ENCODE data around the gene TBC1D9B.

Gene TBC1D9B

DNA sequence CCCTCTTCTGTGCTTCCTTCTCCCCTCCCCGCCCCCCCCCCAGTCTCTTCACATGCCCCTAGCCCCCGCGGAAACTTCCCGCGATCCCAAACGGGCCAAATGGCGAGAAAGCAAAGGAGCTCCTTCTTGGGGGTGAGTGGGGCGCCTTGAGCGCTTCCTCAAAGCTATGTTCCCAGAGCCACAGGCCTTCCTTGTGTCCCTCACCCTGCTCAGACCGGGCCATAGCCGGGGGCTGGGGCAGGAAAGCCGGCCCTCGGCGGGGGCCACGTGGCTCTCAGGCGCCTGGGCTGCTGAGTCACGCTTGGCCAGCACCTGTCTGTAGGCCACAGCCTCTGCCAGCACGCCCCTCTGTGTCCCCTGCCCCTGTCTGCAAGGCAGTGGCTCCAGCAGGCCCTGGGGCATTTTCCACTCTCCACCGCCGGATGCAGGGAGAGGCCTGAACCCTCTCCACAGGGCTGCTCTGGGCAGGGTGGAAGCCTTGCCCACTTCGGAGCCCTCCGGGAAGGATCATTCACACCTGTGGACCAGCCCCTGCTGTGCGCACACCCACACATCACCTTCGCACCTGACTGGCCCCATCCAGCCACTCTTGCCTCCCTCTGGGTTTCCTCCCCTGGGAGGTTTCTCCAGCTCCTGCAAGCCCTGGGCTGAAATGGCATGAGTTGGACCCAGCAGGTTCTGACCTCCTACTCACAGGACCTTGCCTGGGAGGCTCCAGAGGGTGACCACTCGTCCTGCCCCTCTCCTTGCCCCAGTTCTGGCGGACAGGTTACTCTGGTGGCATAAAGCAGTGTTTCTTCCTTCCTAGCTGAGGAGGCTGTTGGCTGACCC lies 88.2 kb downstream of the TBC1D9B start:
- peak; percentile 78 for DNase-seq

GRCh38 chr5:179818746-179819295 lies 88.9 kb downstream of the TBC1D9B start:
- peak; percentile 89 for DNase-seq

DNA sequence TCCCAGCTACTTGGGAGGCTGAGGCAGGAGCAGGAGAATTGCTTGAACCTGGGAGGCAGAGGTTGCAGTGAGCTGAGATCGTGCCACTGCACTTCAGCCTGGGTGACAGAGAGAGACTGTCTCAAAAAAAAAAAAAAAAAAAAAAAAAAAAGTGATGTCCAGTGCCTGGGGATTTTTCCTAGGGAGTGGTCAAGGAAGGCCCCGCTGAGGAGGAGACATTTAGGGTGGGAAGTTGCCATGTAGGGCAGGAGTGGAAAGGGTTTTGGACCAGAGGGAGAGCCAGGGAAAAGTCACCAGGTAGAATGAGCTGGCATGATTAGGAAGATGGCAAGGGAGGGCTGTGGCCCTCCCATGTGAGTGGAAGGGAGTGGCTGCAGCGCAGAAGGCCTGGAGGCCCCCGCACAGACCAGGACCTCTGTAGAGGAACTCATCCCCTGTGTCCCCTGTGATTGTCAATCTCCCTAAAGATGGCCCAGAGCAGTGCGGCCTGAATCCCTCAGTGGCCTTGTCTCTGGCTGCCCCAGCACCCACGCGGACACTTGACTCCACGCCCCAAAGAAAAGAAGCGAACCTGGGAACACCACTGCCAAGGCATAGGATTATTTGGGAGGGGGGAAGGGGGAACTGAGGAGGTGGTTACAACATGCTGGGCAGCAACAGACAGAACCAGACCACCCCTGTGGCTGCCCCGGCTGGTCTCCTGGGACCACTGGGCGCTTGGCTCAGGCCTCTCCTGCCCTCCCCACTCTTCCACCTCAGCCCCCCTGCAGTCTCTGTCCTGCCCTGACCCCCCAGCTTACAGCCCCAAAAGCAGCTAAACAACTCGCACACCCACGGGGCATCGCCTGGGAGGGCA lies 89.6 kb downstream of the TBC1D9B start:
- peak; percentile 56 for DNase-seq

DNA sequence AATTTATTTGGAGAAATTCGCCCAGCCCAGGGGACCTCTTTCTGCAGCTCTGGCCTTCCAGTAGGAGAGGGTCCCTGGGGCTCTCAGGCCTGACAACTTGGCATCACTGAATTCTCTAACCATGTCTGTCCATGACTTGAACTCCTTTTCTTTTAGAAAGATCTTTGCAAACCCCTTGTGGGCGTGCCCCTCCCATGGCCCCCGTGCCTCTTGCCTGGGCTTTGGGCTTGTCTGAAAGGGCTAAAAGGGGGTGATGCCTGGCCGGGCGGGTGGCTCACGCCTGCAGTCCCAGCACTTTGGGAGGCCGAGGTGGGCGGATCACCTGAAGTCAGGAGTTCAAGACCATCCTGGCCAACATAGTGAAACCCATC lies 90.2 kb downstream of the TBC1D9B start:
- peak; percentile 65 for DNase-seq

GRCh38 chr5:179816796-179817469 lies 90.8 kb downstream of the TBC1D9B start:
- peak; percentile 62 for DNase-seq

DNA sequence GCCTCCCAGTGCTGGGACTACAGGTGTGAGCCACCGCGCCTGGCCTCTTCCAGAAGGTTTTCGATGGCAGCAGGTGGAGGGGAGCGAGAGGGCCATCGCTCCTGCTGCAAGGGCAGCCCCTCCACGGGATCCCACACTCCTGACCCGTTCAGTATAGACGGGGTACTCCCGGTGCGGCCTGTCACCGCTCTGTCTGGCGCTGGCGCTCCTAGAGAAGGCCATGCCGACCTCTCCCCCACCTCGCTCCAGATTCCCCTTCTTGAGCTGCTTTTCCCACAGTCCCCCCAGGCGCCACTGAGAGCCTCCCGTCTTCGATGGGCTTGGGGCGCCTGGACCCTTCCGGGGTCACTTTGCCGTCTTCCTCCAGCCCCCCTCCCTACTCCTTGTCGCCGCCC lies 91.3 kb downstream of the TBC1D9B start:
- no peak for DNase-seq

DNA sequence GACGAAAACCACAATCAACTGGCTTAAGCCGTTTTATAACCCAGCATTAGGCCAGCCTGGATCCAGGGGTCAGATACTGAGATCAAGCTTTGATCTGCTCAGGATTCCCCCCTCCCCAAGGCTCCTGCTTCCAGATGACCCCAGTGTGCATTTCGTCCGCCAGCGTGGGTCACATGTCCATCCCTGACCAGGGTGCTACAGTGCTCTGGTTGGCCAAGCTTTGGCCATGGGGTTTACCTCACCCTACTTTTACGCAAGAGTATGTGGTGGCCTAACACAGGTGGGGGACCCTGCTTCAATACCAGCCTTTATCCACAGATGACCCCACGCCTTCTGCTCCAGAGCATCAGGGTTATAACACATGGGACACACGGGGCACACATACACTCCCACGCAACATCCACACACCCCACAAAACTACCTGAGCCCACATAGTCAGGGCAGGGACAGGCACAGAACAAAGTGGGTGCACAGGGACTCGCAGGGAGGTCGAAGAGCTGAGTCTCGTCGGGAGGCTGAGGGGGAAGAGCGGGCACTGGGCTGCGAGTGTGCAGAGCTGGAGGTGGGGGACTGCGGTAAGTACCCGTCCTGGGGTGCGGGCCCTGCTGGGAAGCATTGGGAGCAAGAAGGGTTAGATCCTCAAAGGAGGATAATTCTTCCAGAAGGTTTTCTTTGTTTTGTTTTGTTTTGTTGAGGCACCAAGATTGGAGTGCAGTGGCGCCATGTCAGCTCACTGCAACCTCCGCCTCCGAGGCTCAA lies 92.0 kb downstream of the TBC1D9B start:
- no peak for DNase-seq

- no peak for DNase-seq
These were observed 93.6 kb downstream of the TBC1D9B start for GRCh38 chr5:179814090-179814489.

DNA sequence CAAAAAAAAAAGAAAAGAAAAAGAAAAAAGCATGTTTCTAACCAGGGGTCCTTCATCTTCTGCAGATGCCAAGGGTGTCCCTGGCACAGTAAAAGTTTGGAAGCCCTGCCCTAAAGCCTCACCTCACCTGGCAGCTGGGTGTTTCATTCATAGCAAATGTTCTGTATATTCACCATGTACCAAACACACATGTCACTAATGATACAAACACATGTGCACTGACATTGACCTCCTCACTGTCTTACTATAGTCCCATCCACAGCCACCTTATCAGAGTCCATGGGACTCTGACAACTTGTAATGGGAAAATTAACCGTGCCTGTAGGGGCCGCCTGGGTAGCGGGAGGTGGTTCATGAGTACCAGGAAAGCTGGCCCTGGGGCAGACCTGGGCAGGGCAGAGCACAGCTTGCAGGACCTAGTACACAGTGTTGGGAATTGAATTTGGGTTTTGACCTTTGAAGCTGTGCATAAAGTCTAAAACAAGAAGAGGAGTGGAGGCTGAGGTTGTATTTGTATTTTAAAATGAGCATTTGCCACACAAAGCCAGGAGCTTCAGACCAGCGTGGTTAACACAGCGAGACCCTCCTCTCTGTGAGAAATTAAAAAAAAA lies 94.6 kb downstream of the TBC1D9B start:
- no peak for DNase-seq

GRCh38 chr5:179812135-179812825 lies 95.4 kb downstream of the TBC1D9B start:
- no peak for DNase-seq

Measured in activated CD8-positive, alpha-beta memory T cell treated with anti-CD3 and anti-CD28 coated beads, Interleukin-2, amount 50 U/mL, for 48 hours (primary cell).